GM21515 (cell line): ENCODE results near the gene PTPRG.

Experiments
- ATAC-seq: cut with Tn5 transposase; IDR thresholded peaks from one replicate; pipeline ENCODE4 v1.9.1; 2021; ENCODE audit not compliant: unreplicated experiment

PTPRG gene

DNA sequence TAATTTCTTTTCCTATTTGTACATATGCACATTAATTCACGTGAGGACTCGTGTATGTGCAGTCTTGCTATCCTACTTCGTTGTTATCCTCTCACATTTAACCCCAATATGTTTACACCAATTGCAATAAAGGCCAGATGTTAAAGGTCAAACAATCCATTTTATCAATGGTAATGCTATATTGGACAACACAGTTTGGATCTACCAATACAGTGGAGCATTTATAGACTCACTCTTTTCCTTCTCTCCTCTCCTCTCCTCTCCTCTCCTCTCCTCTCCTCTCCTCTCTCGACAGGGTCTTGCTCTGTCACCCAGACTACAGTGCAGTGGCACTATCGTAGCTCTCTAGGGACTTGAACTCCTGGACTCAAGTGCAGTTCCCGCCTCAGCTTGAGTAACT, 324.0 kb downstream of the PTPRG start:
- no peak for ATAC-seq

DNA sequence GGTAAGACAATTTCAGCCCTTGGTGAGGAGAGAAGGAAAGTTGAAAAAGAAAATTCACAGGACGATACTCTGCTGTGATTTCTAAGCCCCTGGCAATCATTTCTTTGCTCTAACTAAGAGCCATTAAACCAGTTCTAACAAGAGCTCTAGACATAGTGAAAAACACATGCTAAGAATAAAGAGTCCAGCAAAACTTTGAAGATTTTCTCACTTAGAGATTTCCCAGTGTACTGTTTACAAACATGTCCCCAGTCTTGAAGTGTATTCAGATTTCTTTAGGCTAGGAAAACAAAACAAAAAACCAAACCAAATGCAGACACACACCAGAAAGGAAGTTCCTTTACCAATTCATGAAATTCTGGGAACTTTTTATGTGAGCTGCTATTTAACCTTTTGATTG, 325.8 kb downstream of the PTPRG start:
- ATAC-seq, result no peak

GRCh38 chr3:61889259-61889658, 327.9 kb downstream of the PTPRG start:
- no peak for ATAC-seq

GRCh38 chr3:61890167-61890566, 328.8 kb downstream of the PTPRG start:
- no peak for ATAC-seq

- no peak for ATAC-seq
Measured at GRCh38 chr3:61890586-61890985, 329.2 kb downstream of the PTPRG start.

GRCh38 chr3:61892891-61893290, 331.5 kb downstream of the PTPRG start:
- ATAC-seq, result no peak

- no peak for ATAC-seq
Measured at GRCh38 chr3:61893840-61894566, 332.6 kb downstream of the PTPRG start.

GRCh38 chr3:61894988-61895935, 333.9 kb downstream of the PTPRG start:
- peak; percentile 97 for ATAC-seq

- ATAC-seq, result no peak
Measured at GRCh38 chr3:61896251-61896650, 334.9 kb downstream of the PTPRG start.

DNA sequence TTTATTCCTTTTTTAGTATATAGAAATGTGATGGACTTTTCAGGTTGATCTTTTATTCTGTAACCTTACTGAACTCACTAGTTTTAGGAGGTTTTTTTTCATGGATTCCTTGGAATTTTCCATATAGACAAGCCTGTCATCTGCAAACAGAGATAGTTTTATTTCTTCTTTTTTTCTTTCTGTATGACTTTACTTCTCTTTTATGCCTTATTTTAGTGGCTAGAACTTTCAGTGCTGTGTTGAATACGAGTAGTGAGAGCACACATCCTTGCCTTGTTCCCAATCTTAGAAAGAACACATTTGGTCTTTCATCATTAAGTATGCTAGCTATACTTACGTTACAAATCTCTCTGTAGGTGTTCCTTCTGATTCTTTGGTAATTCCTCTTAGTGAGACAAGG, 336.5 kb downstream of the PTPRG start:
- no peak for ATAC-seq

GRCh38 chr3:61899700-61900462, 338.5 kb downstream of the PTPRG start:
- no peak for ATAC-seq

DNA sequence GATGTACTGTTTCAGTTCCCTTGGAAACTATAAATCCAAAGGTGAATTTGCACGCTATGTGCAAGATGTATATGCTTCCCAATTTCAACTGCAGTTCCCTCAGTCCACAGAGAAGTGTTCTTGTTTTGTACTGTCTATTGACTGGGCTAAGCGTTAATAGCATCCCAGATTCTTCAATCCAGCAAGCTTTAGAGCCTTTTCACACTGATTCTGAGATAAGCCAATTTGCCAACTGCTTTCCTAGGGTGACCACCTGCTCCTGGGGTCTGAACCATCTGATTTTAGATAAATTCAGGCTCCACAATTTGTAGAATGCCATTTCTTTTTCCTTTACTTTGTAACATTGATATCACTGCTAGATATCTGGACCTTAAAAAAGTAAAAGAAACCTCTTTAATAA, 340.1 kb downstream of the PTPRG start:
- ATAC-seq, result no peak

GRCh38 chr3:61901986-61902385, 340.6 kb downstream of the PTPRG start:
- ATAC-seq, result no peak

- no peak for ATAC-seq
Measured at GRCh38 chr3:61903074-61903473, 341.7 kb downstream of the PTPRG start.

DNA sequence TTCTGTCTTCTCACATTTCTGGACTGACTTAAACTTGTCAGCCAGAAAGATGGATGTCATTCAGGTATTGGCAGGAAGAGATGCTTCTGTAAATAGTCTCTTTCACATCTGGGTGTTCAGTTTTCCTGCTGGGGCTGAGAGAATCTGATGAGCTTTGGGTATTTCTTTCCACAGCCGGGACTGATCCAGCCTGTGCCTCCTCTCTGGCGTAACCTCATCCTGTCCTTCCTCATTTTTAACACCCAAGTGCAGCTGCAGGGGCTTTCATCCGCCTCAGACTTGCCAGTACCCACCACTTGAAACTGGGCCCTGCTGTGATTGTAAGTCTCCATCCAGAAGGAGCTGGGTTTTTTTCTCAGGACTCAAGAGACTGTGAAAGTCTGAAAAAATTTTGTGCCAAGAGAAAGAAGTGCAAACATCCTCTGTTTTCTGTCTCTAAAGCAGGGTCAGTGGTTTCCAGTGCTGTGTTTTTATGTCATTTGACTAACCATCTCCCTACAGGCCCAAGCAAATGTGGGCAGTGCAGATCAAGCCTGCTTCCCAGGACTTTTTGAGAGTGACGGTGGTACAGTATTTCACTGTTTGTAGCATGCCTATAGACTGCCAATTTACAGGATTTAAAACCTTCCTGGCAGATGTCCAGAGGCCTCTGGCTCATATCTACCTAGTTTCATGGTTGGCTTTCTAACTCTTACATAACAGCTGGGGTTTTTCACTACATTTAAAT, 342.7 kb downstream of the PTPRG start:
- ATAC-seq, result no peak

DNA sequence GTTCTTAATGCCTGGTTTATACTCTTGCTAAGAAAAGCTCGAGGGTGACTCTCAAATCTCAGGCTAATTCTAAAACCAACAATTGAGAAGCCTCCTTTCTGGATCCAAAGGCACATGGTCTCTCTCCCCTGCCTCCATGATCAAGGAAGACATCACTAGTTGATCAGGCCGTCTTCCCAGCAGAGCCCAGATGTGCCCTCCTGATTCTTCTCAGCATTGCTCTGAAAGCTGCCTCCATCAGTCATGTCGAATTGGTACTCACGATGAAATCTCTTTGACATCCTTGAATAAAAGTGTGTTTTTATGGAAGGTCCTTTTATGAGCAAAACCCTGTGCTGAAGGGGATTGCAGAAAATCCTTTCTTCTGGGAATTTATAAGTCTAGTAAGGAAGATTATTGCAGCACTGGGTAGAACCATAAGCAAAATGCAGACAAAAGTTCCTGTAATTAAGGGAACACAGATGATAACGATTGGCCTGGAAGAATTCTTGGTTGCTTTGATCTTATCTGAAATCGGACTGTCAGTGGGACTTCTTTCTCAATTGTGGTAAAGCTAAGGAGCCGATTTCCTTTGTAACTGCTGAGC, 345.9 kb downstream of the PTPRG start:
- no peak for ATAC-seq

- ATAC-seq, result no peak
Measured at GRCh38 chr3:61908382-61908781, 347.0 kb downstream of the PTPRG start.

- no peak for ATAC-seq
Measured at GRCh38 chr3:61910732-61911131, 349.4 kb downstream of the PTPRG start.

DNA sequence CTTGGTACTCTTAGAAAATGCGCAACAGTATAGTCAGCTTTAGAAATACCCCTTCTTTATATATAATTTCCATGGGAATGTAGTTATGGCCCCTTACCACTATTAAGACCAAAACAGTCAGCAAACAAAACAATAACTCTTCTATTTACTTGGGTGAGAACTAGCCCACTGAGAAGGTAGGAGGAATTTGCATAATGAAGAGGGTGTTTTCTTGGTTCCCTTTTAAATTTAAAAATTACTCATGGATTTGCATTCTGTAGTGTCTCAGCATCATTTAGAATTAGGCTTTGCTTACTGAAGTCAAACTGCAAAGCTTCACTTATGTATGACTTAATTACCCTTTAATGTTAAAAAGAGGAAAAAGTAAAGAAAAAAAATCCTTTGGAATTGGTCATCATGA, 350.8 kb downstream of the PTPRG start:
- peak; percentile 89 for ATAC-seq

GRCh38 chr3:61913701-61914100, 352.3 kb downstream of the PTPRG start:
- ATAC-seq, result no peak
